Measurements from ENCODE around the gene OLFML2A.

DNA sequence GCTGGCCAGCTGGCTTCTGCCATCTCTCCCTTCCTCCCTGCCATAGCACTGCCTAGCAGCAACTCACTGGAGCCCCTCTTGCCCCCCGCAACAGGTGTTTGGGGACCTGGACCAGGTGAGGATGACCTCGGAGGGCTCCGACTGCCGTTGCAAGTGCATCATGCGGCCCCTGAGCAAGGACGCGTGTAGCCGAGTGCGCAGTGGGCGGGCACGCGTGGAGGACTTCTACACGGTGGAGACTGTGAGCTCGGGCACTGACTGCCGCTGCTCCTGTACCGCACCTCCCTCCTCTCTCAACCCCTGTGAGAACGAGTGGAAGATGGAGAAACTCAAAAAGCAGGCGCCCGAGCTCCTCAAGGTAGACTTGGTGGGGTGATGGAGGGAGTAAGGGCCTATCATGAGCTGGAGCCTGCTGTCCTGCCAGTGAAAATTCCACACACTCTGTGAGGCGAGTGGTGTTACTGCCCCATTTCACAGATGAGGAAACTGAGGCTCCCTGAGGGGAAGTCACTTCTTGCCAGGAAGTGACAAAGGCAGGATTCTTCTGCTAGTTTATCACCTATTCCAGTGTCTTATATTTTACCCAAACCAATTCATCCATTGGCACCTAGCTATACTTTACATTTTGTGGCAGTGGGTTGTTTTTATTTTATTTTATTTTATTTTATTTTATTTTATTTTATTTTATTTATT, 10.1 kb downstream of the OLFML2A start:
- TF ChIP-seq CTCF (IDR thresholded peaks at IDR 0.05) (no peak), POLR2A (IDR thresholded peaks at IDR 0.05) (no peak)
